ENCODE results near the gene CTDSPL. TPM values are rescaled to one million over a fixed set of nuclear protein-coding genes. Genes with fewer than 3 reads are reported as not detected.
A peak's percentile ranks its signal among the peaks of the same experiment; 100 is the strongest.

Gene CTDSPL
- total and polyA plus RNA-seq, 2 of the 13 experiments (the other 11 are each of a cell fraction or from before 2014, with no cell fraction given): 26.1 to 142 TPM

DNA sequence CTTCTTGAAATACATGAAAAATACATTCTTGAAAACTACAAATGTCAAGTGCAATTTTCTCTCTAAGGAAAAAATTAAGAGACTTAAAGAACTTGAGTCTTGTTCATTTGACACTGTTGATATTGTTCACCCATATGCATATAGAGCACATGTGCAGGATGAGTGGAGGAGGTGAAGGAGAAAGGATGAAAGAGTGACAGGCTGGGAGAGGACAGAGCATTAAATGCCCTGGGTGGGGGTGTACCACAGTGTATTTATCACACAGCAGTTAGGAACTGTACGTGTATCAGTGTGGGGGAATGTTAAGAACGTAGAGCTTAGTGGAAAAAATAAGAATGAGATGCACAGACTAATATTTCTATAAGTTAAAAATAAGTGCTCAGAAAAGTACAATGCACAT is 45.7 kb downstream of the CTDSPL start:
- in situ Hi-C loops (cut with HindIII; ENCODE audit: extremely low pct_ligation_motif_present, low pct_unique_long_range_greater_than_20kb) (no loop called here), intact Hi-C loops (cut with micrococcal nuclease; ENCODE audit: unreplicated experiment) (loop anchor here (2.0 kb wide), 1 partner anchor 93 kb away; no protein-coding TSS in a partner anchor)
- peak overlapping the region; percentile 72 for H3K9ac ChIP-seq (ENCODE audit: insufficient read depth, low read depth, low read length)
- H3K9me3 ChIP-seq (ENCODE audit: low read length): no peaks in the 10 kb centered on the region
- FAIRE-seq: no peak
- H3K4me2 ChIP-seq (ENCODE audit: low read depth, low read length): peak overlapping the region; percentile 68
- peaks cover 62% of the 10 kb centered on the region for H3K79me2 ChIP-seq (ENCODE audit: insufficient read depth, low read length)
- H3K27ac ChIP-seq (ENCODE audit: extremely low read length, insufficient read depth, low read length): peak overlapping the region; percentile 88
- H3K27me3 ChIP-seq (ENCODE audit: control insufficient read depth in 1 of 2, insufficient read depth in 2 of 2, low read length in 2 of 2): no peaks in the 10 kb centered on the region
- H2AFZ ChIP-seq (ENCODE audit: low read length): no peak overlapping the region
- no peaks in the 10 kb centered on the region for H4K20me1 ChIP-seq (ENCODE audit: insufficient read depth, low read length)
- 25% methylated on average over 2 of the region's 2 CpGs for WGBS (ENCODE audit: low lambda C conversion rate)
- H3K4me1 ChIP-seq (ENCODE audit: insufficient read depth, low read length): peaks cover 100% of the 10 kb centered on the region
- TF ChIP-seq, protein P1, sequence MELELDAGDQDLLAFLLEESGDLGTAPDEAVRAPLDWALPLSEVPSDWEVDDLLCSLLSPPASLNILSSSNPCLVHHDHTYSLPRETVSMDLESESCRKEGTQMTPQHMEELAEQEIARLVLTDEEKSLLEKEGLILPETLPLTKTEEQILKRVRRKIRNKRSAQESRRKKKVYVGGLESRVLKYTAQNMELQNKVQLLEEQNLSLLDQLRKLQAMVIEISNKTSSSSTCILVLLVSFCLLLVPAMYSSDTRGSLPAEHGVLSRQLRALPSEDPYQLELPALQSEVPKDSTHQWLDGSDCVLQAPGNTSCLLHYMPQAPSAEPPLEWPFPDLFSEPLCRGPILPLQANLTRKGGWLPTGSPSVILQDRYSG (CRISPR knock-in tag; IDR thresholded peaks at IDR 0.05): 0 out of 2 replicates have a peak, but pooled peaks have one; percentile 15
- TF ChIP-seq, protein P2, sequence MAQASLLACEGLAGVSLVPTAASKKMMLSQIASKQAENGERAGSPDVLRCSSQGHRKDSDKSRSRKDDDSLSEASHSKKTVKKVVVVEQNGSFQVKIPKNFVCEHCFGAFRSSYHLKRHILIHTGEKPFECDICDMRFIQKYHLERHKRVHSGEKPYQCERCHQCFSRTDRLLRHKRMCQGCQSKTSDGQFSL (CRISPR knock-in tag; IDR thresholded peaks at IDR 0.05): peak; percentile 46; the same call in 1 of the 2 replicates
- no peak for TF ChIP-seq ZNF776 (CRISPR knock-in tag; IDR thresholded peaks at IDR 0.05)
- ChIA-PET CTCF (ENCODE audit: low intra/inter-chr PET ratio, low total read pairs) (no interaction called here), POLR2A (interaction anchor here (1.1 to 6.9 kb wide), 6 partner anchors 11 to 89 kb away, joined by 4 to 72 read pairs (median 10); no protein-coding TSS in a partner anchor)
- ATAC-seq: no peak
- H3K36me3 ChIP-seq (replicated peaks in 1 of 2; ENCODE audit: control insufficient read depth in 1 of 2, insufficient read depth in 2 of 2, low read length in 2 of 2): peaks cover 2 to 5% of the 10 kb centered on the region in 2 experiments; a peak in 3 of 5 replicates
- no TSS peak for BruUV-seq (replicated peaks)
- H3K4me3 ChIP-seq (replicated peaks in 1 of 3; ENCODE audit: insufficient read depth in 1 of 3, low read depth in 2 of 3, low read length in 3 of 3): no peak overlapping the region; a peak in 1 of 6 replicates
- DNase-seq (ENCODE audit: low spot score): no peak

DNA sequence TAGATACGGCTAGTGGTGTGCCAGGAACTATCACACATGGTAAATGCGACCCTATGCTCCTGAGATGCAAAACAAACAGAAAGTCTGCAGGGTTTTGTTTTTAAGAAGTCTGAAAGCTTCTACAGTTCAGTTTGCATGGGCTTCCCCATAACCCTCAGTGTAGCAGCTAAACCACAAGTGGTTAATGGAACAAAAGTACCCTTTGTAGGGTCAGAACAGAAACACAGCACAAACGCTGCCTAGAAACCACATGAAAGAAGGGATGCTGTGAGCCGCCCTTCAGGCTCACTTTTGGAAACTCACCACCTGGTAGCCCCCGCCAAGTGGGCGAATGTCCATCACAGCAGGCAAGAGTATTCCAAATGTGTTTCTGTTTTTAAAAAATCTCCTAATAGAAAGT is 46.2 kb downstream of the CTDSPL start:
- H3K9me3 ChIP-seq (ENCODE audit: low read length): no peaks in the 10 kb centered on the region
- ChIA-PET CTCF (ENCODE audit: low intra/inter-chr PET ratio, low total read pairs) (no interaction called here), POLR2A (interaction anchor here (1.1 to 6.9 kb wide), 5 partner anchors 11 to 89 kb away, joined by 4 to 72 read pairs (median 5); no protein-coding TSS in a partner anchor)
- peak overlapping the region; percentile 72 for H3K9ac ChIP-seq (ENCODE audit: insufficient read depth, low read depth, low read length)
- H2AFZ ChIP-seq (ENCODE audit: low read length): no peak overlapping the region
- DNase-seq (ENCODE audit: low spot score) (peak; percentile 95), ATAC-seq (peak; percentile 2; the same call in 1 of the 3 replicates), FAIRE-seq (peak; percentile 76)
- no peaks in the 10 kb centered on the region for H3K27me3 ChIP-seq (ENCODE audit: control insufficient read depth in 1 of 2, insufficient read depth in 2 of 2, low read length in 2 of 2)
- in situ Hi-C loops (cut with HindIII; ENCODE audit: extremely low pct_ligation_motif_present, low pct_unique_long_range_greater_than_20kb): no loop called here
- H3K79me2 ChIP-seq (ENCODE audit: insufficient read depth, low read length): peaks cover 62% of the 10 kb centered on the region
- H3K4me3 ChIP-seq (replicated peaks in 1 of 3; ENCODE audit: insufficient read depth in 1 of 3, low read depth in 2 of 3, low read length in 3 of 3): no peak overlapping the region; a peak in 1 of 6 replicates
- H3K27ac ChIP-seq (ENCODE audit: extremely low read length, insufficient read depth, low read length): peak overlapping the region; percentile 88
- WGBS (ENCODE audit: low lambda C conversion rate): 24% methylated on average over 6 of the region's 6 CpGs
- BruUV-seq (replicated peaks): no TSS peak
- peak overlapping the region; percentile 68 for H3K4me2 ChIP-seq (ENCODE audit: low read depth, low read length)
- peaks cover 100% of the 10 kb centered on the region for H3K4me1 ChIP-seq (ENCODE audit: insufficient read depth, low read length)
- intact Hi-C loops (cut with micrococcal nuclease; ENCODE audit: unreplicated experiment): loop anchor here (2.0 kb wide), 3 partner anchors 15 to 93 kb away; no protein-coding TSS in a partner anchor
- H4K20me1 ChIP-seq (ENCODE audit: insufficient read depth, low read length): no peaks in the 10 kb centered on the region
- H3K36me3 ChIP-seq (replicated peaks in 1 of 2; ENCODE audit: control insufficient read depth in 1 of 2, insufficient read depth in 2 of 2, low read length in 2 of 2): peaks cover under 1 to 4% of the 10 kb centered on the region in 2 experiments; a peak in 3 of 5 replicates
- TF ChIP-seq, protein P3, sequence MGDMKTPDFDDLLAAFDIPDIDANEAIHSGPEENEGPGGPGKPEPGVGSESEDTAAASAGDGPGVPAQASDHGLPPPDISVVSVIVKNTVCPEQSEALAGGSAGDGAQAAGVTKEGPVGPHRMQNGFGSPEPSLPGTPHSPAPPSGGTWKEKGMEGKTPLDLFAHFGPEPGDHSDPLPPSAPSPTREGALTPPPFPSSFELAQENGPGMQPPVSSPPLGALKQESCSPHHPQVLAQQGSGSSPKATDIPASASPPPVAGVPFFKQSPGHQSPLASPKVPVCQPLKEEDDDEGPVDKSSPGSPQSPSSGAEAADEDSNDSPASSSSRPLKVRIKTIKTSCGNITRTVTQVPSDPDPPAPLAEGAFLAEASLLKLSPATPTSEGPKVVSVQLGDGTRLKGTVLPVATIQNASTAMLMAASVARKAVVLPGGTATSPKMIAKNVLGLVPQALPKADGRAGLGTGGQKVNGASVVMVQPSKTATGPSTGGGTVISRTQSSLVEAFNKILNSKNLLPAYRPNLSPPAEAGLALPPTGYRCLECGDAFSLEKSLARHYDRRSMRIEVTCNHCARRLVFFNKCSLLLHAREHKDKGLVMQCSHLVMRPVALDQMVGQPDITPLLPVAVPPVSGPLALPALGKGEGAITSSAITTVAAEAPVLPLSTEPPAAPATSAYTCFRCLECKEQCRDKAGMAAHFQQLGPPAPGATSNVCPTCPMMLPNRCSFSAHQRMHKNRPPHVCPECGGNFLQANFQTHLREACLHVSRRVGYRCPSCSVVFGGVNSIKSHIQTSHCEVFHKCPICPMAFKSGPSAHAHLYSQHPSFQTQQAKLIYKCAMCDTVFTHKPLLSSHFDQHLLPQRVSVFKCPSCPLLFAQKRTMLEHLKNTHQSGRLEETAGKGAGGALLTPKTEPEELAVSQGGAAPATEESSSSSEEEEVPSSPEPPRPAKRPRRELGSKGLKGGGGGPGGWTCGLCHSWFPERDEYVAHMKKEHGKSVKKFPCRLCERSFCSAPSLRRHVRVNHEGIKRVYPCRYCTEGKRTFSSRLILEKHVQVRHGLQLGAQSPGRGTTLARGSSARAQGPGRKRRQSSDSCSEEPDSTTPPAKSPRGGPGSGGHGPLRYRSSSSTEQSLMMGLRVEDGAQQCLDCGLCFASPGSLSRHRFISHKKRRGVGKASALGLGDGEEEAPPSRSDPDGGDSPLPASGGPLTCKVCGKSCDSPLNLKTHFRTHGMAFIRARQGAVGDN (CRISPR knock-in tag; IDR thresholded peaks at IDR 0.05): no peak
- no peak for TF ChIP-seq FOXA3 (CRISPR knock-in tag; IDR thresholded peaks at IDR 0.05)
- TF ChIP-seq ZKSCAN5 (CRISPR knock-in tag; IDR thresholded peaks at IDR 0.05): no peak
- TF ChIP-seq GATAD2A (CRISPR knock-in tag; IDR thresholded peaks at IDR 0.05): peak; percentile 65
- TF ChIP-seq ZNF616 (CRISPR knock-in tag; IDR thresholded peaks at IDR 0.05; ENCODE audit: low read depth): no peak
- TF ChIP-seq FOSL2 (CRISPR knock-in tag; IDR thresholded peaks at IDR 0.05): peak; percentile 68
- TF ChIP-seq, protein P4, sequence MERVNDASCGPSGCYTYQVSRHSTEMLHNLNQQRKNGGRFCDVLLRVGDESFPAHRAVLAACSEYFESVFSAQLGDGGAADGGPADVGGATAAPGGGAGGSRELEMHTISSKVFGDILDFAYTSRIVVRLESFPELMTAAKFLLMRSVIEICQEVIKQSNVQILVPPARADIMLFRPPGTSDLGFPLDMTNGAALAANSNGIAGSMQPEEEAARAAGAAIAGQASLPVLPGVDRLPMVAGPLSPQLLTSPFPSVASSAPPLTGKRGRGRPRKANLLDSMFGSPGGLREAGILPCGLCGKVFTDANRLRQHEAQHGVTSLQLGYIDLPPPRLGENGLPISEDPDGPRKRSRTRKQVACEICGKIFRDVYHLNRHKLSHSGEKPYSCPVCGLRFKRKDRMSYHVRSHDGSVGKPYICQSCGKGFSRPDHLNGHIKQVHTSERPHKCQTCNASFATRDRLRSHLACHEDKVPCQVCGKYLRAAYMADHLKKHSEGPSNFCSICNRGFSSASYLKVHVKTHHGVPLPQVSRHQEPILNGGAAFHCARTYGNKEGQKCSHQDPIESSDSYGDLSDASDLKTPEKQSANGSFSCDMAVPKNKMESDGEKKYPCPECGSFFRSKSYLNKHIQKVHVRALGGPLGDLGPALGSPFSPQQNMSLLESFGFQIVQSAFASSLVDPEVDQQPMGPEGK (CRISPR knock-in tag; IDR thresholded peaks at IDR 0.05): peak; percentile 77

All from HepG2 (cell line).